GM21529 (cell line): ENCODE results near the gene LSM11.
"Not testable (repeated sequence)": the region's sequence is repeated elsewhere in the genome, so short reads cannot be mapped to it uniquely, and the experiment has no call there.

Source experiments
- ATAC-seq: cut with Tn5 transposase; IDR thresholded peaks from one replicate; pipeline ENCODE4 v1.9.1; 2021; ENCODE audit not compliant: unreplicated experiment

Gene LSM11

DNA sequence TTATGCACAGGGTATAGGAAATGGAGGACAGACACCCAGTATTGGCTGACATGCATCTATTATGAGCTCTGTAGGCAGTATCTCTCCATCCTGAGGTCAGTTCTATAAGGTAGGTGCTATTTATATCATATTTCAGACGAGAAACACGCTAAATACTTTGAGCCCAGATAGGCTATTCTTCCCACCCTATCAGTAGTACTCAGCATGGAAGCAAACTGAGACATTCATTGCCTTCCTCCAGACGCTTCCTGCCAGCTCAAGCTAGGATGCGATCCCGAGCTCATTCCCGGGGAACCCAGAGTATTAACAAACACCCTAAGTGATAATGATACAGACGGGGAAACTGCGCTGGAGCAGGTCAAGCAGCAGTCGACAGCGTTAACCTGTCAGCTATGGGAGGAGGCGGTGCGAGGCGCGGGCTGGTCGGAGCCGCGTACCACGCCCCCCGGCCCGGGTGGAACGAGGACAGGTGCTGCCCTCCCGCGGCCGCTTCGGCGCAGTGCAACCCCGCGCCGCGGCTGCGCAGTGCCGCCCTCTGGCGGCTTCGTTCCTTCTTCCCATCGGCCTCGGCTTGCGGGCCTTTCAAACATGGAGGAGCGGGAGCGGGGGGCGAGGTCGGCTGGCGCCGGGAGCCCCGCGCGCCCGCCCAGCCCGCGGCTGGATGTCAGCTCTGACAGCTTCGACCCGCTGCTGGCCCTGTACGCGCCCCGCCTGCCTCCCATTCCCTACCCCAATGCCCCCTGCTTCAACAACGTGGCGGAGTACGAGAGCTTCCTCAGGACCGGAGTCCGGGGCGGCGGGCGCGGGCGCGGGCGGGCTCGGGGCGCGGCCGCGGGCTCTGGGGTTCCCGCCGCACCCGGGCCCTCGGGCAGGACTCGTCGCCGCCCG is at the start of gene LSM11:
Gene LSM11, plus strand, starts transcription at position 550 of the 888 bp plus-strand sequence. Its CDS starts 39 bp downstream, at position 589.
- peak; percentile 90 for ATAC-seq

- ATAC-seq, result not testable (repeated sequence)
Measured at GRCh38 chr5:157693816-157694215, 49.7 kb upstream of the LSM11 start.

DNA sequence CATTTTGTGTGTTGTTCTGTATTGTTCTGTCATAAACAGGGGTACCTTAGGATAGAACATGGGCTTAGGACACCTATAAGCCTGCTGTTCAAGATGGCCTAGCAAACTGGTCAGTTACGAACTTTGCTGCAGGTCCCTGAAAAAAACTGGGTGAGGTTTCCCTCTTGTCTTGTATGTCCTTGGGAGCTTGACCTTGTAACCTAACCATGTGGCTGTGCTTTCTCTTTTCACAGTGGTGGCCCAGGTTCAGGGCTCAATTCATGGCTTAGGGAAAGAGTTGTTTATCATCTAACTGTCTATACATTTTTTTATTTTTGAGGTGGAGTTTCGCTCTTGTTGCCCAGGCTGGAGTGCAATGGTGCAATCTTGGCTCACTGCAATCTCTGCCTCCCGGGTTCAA is 47.4 kb upstream of the LSM11 start:
- not testable (repeated sequence) for ATAC-seq

DNA sequence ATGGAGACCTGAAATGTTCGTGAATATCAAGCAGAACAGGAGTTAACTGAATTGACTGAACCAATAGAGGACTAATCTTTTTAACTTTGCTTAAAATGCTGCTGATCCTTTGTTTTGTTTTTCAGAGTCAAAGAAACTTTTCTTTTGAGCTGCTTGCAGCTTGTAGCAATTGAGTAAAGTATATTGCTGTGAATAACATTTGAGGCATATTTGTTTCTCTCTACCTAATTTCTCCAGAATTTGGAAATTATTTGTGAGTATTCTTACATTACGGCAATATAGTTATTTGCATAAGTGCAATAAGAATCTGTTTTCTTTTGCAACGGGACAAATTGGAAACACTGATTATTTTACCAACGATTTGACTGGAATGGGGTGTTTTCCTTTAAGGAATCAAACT is 44.8 kb upstream of the LSM11 start:
- ATAC-seq, result not testable (repeated sequence)

DNA sequence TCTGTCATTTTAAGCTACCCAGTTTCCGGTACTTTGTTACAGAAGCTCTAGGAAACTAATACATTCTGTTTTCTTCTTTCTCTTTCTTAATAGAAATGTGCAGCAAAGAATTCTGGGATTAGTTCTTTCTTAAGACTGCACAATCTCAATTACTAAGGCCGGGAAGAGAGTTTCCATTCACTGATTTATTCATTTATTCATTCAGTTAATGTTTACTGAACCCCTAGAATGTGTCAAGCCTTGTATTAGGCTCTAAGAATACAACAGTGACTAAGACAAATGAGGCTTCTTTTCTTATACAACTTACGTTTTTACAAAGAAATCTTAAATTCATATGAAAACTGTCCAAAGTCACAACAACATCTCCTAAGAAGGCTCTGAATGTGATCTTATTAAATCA is 39.8 kb upstream of the LSM11 start:
- no peak for ATAC-seq

DNA sequence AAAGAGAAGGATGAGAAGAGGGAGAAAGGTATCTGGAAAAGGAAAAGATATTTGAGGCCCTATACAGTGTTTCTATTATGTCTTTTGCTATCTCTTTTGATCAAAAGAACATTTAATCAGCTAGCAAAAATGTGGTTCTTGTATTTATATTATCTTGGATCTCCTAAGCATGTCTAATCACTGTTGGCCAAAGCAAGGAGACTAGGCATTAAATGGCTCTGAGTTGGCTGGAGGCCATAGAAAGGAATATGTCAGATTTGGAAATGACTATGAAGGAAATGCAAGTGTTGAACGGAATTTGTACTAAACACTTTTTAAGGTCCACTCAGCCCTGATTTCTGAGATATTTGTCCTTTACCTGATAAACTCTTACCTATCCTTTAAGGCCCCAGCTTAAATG is 34.6 kb upstream of the LSM11 start:
- no peak for ATAC-seq

DNA sequence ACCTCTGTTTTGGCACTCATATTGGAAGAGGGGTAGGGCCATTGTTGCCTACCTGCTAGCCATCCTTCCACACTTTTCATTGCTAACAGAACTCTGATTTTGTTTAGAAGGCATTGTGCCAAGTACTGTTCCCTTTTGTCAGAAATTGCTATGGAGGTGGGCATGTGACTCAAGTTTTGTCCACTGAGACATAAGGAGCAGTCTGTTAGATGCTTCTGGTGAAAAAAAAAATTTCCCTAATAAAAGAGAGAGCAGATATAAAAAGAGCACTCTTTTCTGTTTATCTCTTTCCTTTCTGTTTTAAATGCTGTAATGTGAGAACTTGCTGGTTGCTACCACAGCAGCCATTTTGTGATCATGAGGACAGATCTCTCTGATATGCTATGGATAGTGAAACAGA is 34.2 kb upstream of the LSM11 start:
- ATAC-seq, result no peak

- ATAC-seq, result no peak
Measured at GRCh38 chr5:157710431-157710830, 33.1 kb upstream of the LSM11 start.

DNA sequence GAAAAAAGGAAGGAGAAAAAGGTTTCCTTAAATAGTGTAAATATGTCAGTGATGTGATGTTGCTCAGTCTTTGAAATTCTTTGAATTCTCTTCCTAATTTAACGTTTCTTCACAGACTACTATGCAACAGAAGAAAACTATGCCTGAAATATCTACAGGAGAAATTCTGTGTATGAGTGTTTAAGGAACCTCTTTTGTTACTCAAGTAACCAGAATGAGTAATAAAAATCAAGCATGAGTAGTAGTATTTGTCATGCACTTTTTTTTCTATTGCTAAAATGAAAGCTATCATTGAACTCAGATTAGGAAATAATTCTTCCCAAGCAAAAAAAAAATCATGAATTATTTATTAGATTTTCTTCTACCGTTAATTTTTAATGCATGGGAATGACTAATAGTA is 32.6 kb upstream of the LSM11 start:
- ATAC-seq, result no peak

GRCh38 chr5:157713830-157714595 is 29.5 kb upstream of the LSM11 start:
- ATAC-seq, result no peak

GRCh38 chr5:157714596-157714864 is 29.0 kb upstream of the LSM11 start:
- ATAC-seq, result no peak

GRCh38 chr5:157718519-157718918 is 25.0 kb upstream of the LSM11 start:
- ATAC-seq, result peak; percentile 69

DNA sequence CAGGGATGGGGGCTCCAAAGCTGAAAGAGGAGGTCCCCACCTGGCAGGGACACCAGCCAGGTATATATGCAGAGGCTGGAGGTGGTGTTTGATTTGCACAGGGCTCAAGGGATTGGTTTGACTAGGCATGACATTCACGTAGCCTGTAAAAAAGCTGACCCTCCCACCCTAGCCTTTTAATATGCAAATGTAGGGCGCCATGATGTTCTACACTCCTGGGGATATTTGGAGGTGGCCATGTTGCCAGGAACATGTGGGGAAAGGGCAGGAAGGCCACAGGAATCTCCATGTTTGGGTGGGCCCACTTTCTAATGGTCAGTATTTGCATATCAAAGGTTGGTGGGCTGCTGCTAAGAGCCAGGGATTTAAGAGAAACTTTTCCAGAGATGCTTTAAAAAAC is 24.3 kb upstream of the LSM11 start:
- no peak for ATAC-seq

DNA sequence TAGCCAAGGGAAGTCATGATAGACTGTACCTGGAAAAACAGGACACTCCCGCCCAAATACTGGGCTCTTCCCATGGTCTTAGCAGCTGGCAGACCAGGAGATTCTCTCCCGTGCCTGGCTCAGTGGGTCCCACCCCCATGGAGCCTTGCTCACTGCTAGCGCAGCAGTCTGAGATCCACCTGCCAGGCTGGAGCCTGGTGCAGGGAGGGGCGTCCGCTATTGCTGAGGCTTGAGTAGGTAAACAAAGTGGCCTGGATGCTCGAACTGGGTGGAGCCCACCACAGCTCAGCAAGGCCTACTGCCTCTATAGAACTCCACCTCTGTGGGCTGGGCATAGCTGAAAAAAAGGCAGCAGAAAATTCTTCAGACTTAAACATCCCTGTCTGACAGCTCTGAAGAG is 22.4 kb upstream of the LSM11 start:
- no peak for ATAC-seq

- not testable (repeated sequence) for ATAC-seq
Measured at GRCh38 chr5:157722895-157723294, 20.6 kb upstream of the LSM11 start.

- not testable (repeated sequence) for ATAC-seq
Measured at GRCh38 chr5:157726607-157727006, 16.9 kb upstream of the LSM11 start.

DNA sequence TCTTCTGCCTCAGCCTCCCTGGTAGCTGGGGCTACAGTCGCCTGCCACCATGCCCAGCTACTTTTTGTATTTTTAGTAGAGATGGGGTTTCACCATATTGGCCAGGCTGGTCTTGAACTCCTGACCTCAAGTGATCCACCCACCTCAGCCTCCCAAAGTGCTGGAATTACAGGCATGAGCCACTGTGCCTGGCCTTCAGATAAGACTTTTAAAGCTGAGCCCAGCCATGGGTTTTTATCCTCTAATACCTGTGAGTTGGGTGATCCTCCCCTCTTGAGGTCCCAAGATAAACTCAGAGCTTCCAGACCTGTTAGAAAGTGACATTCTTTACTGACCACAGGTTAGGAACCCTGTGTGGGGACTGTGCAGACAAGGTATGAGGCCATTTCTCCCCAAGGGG is 15.7 kb upstream of the LSM11 start:
- not testable (repeated sequence) for ATAC-seq

DNA sequence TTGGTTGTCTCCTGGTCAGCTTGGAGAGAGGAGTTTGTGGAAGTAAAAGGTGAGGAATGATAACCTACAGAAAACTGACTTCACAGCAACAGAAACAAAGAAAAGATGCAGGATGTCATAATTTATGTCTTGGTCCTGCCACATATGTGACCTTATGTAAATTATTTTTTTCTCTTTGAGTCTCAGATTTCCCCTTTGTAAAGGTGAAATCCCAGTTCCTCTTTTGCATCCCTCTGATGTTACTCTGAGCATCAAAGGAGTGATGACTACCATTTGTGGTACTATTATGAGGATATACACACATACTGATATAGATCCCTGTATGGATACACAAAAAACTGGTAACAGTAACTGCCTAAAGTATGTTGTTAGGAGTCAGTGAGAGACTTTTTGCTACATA is 13.7 kb upstream of the LSM11 start:
- peak; percentile 77 for ATAC-seq

- no peak for ATAC-seq
Measured at GRCh38 chr5:157730900-157731271, 12.6 kb upstream of the LSM11 start.

GRCh38 chr5:157731272-157732129 is 12.0 kb upstream of the LSM11 start, which contains the start of gene THG1L:
THG1L (plus strand) TSS chr5:157731420; CDS start chr5:157731441, 21 bp downstream.
- peak; percentile 92 for ATAC-seq

DNA sequence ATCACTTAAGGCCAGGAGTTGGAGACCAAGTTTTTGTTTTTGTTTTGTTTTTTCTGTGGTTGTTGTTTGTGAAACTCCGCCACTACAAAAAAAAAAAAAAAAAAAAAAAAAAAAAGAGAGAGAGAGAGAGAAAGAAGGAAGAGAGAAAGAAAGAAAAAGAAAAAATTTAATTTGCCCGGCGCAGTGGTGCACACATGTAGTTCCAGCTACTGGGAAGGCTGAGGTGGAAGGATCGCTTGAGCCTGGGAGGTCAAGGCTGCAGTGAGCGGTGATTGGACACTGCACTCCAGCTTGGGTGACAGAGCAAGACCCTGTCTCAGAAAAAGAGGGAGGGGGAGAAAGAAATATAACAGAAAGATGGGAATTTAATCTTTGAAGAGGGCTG is 11.4 kb upstream of the LSM11 start:
- no peak for ATAC-seq
